LNCAP (cell line): ENCODE measurements around the gene CCSAP.

Experiments used
- CTCF ChIP-seq: fragments of 450-650 bp; IDR thresholded peaks from 2 replicates; pipeline ENCODE4 v1.5.1; 2017; ENCODE audit warnings: mild to moderate bottlenecking

The CCSAP gene

GRCh38 chr1:229381234-229381633 is 38.4 kb upstream of the CCSAP start:
- TF ChIP-seq CTCF: no peak

- no peak for TF ChIP-seq CTCF
Observed at GRCh38 chr1:229380536-229381160, 37.8 kb upstream of the CCSAP start.

- TF ChIP-seq CTCF: no peak
Observed at GRCh38 chr1:229379846-229380245, 37.0 kb upstream of the CCSAP start.

- no peak; the same call in 1 of the 2 replicates for TF ChIP-seq CTCF
Observed at GRCh38 chr1:229378586-229379367, 35.9 kb upstream of the CCSAP start.

- no peak for TF ChIP-seq CTCF
Observed at GRCh38 chr1:229377429-229377828, 34.6 kb upstream of the CCSAP start.

GRCh38 chr1:229376521-229376920 is 33.7 kb upstream of the CCSAP start:
- no peak for TF ChIP-seq CTCF

GRCh38 chr1:229374485-229374884 is 31.6 kb upstream of the CCSAP start:
- no peak for TF ChIP-seq CTCF
